AG04450 (cell line): Measurements from ENCODE around the gene ATP6V0B. TPM values are rescaled to one million over a fixed set of nuclear protein-coding genes. Genes with fewer than 3 reads are reported as not detected.

Experiments used
- CTCF ChIA-PET: fragments of 300-600, 350-600 bp; formaldehyde crosslinking; extraction: SDS; loops from one replicate; lab custom pipeline; 2022; ENCODE audit warnings: antibody characterized with exemption, inconsistent platforms; lab: Charles Lee
- POLR2A ChIA-PET: fragments of 350-600 bp; formaldehyde crosslinking; extraction: SDS; loops from one replicate; lab custom pipeline; 2021; ENCODE audit warnings: antibody characterized with exemption, inconsistent platforms; lab: Yijun Ruan, JAX
- DNase-seq: peaks from one replicate; pipeline ENCODE4 v3.0.0-alpha.2; 2011; ENCODE audit warnings: low read depth, low spot score
- H3K27ac ChIP-seq: one replicate; pipeline ENCODE4 v1.5.1; 2012; ENCODE audit warnings: low read depth, low read length, control low read depth
- H3K27me3 ChIP-seq: one replicate; pipeline ENCODE4 v1.6.0; 2012; ENCODE audit warnings: low read length; ENCODE audit not compliant: control insufficient read depth, insufficient read depth
- H3K4me3 ChIP-seq: 2 replicates; pipeline ENCODE4 v1.5.1; 2011; ENCODE audit warnings: mild to moderate bottlenecking, low read depth, low read length, control low read depth
- H3K9me3 ChIP-seq: 2 replicates; pipeline ENCODE4 v1.5.1; 2012; ENCODE audit warnings: low read length; ENCODE audit not compliant: control insufficient read depth, insufficient read depth
- CTCF ChIP-seq: IDR thresholded peaks from 2 replicates; pipeline ENCODE4 v1.5.1; 2011; ENCODE audit warnings: low read depth, low read length, control low read depth, inconsistent platforms
- polyA plus RNA-seq: library from polyadenylated mRNA; depleted of rRNA; stranded (reverse); fragments of >200 nt; gene quantifications from 2 replicates; pipeline ENCODE4 v1.2.3, GENCODE V29; 2011

ATP6V0B gene
- polyA plus RNA-seq, 1 experiment: 130 TPM

GRCh38 chr1:43931711-43932660 lies 42.8 kb upstream of the ATP6V0B start:
- Histone ChIP-seq H3K27me3 (no peaks in the 10 kb centered on the region), H3K4me3 (no peak overlapping the region), H3K9me3 (peaks cover 12% of the 10 kb centered on the region), H3K27ac (no peak overlapping the region)
- POLR2A ChIA-PET: no interaction called here
- no peak for DNase-seq
- no peak for TF ChIP-seq CTCF
- CTCF ChIA-PET: interaction anchor here (4.5 to 6.8 kb wide), 3 partner anchors 14 to 169 kb away, joined by 29 to 438 read pairs (median 80); partner anchors contain the start of gene IPO13

DNA sequence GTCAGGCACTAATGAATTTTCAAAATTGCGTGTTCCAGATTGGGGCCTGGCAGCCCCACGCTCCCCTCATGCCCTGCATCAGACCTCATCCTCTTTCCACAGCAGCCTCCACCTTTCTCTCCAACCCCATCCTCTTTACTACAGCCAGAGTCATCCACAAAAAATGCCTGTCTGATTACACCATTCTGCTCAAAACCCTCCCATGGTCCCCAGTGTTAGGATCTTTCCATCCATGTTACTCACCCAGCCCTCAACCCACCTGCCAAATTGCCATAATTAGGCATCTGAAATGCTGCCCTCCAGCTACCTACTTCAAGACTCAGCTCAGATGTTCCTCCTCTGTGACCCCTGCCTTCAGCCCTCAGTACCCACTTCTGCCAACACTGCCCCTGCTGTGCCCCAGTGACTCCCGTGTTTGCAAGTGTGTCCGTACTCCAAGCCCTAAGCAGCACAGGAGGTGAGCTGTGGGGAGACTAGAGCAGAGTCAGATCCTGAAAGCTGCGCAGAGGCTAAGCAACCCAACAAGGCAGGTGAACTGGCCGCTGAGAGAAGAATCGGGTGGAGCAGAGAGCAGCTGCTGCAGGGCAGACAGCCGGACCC lies 41.9 kb upstream of the ATP6V0B start:
- Histone ChIP-seq H3K27me3 (no peaks in the 10 kb centered on the region), H3K9me3 (peaks cover 12% of the 10 kb centered on the region), H3K27ac (no peak overlapping the region), H3K4me3 (peak overlapping the region; percentile 49)
- CTCF ChIA-PET: interaction anchor here (0.6 to 6.8 kb wide), 5 partner anchors 13 to 975 kb away, joined by 3 to 438 read pairs (median 10); partner anchors contain the start of gene IPO13
- no peak for TF ChIP-seq CTCF
- POLR2A ChIA-PET: interaction anchor here (0.6 kb wide), 2 partner anchors 11 to 75 kb away, joined by 4 to 5 read pairs; no protein-coding TSS in a partner anchor
- no peak for DNase-seq

GRCh38 chr1:43933386-43934100 lies 41.2 kb upstream of the ATP6V0B start, which contains the start of gene ARTN:
Gene ARTN (plus strand): TSS chr1:43933801. CDS start chr1:43935657, 1,856 bp downstream.
- Histone ChIP-seq H3K27me3 (no peaks in the 10 kb centered on the region), H3K9me3 (peaks cover 12% of the 10 kb centered on the region), H3K27ac (no peak within 1 kb of the TSS), H3K4me3 (peak within 1 kb of the TSS; percentile 49)
- no peak for DNase-seq
- no peak for TF ChIP-seq CTCF
- CTCF ChIA-PET: interaction anchor here (0.6 to 6.8 kb wide), 22 partner anchors 10 to 974 kb away, joined by 3 to 438 read pairs (median 10); partner anchors contain the start of genes DPH2, IPO13, KDM4A and ST3GAL3
- POLR2A ChIA-PET: interaction anchor here (0.6 to 2.2 kb wide), 3 partner anchors 10 to 170 kb away, joined by 4 to 21 read pairs (median 5); no protein-coding TSS in a partner anchor

DNA sequence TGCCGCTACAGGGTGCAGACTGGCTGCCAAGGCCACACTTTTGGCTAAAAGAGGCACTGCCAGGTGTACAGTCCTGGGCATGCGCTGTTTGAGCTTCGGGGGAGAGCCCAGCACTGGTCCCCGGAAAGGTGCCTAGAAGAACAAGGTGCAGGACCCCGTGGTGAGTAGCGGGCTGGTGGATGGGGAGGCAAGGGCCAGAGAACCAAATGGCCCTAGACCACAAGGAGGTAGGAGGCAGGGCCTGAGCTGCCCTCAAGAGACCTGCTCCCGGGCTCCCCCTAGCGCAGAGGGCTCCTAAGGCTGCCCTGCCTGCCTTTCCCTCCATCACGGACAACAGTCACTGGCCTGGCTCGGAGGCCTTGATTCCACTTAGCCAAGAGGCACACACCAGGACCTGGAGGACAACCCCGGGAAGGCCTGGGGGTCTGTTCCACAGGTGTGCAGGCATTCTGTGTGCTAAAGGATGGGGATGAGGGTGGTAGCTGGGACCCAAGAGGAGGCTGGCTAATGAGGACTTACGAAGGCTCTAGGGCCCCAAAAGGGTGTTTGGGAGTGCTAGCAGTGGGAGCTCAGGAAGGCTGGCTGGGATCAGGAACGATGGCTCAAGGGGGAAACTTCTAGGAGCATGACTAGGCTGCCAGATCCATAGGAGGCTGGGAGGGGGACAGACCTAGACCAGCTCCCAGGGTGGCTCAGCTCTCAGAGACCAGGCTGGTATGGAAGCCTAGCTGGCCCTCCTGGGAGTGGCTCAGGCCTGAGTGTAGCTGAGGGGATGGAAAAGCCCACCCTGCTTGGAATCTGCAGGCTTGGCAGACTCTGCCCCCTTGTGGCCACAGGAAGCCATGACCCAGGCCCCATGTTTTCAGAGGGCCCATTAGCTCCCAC lies 40.4 kb upstream of the ATP6V0B start:
- ChIA-PET POLR2A (interaction anchor here (0.6 to 2.2 kb wide), 5 partner anchors 11 to 284 kb away, joined by 3 to 21 read pairs (median 3); partner anchors contain the start of gene KDM4A), CTCF (interaction anchor here (0.7 to 6.8 kb wide), 70 partner anchors 8 to 707 kb away, joined by 3 to 438 read pairs (median 5); partner anchors contain the start of genes DPH2, IPO13, KDM4A and PTPRF)
- peak; percentile 90 for TF ChIP-seq CTCF
- Histone ChIP-seq H3K27ac (no peak overlapping the region), H3K27me3 (no peaks in the 10 kb centered on the region), H3K9me3 (peaks cover 11% of the 10 kb centered on the region), H3K4me3 (no peak overlapping the region)
- no peak for DNase-seq
